ENCODE results near the gene EMC9.

The EMC9 gene

DNA sequence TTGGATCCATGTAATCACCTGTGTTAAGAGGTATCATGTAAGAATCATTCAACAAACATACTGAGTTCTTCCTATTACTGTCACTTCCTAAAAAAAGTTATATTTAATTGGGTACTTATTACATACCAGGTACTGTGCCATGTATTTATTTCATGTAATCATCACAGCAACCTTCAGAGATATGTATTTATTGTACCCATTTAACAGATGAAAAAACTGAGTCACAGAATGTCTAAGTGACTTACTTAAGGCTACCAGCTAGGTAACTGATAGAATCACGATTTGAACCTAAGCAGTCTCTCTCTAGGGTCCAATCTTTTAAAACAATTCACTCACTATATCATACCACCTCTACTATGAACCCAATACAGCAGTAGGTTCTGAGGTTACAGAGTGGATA, 3.1 kb upstream of the EMC9 start:
- H3K4me3 ChIP-seq (ENCODE audit: low read depth, low read length): no peak overlapping the region
- no peak for DNase-seq (ENCODE audit: low read depth)

GRCh38 chr14:24143511-24143910, 2.1 kb upstream of the EMC9 start:
- TF ChIP-seq, protein P1, sequence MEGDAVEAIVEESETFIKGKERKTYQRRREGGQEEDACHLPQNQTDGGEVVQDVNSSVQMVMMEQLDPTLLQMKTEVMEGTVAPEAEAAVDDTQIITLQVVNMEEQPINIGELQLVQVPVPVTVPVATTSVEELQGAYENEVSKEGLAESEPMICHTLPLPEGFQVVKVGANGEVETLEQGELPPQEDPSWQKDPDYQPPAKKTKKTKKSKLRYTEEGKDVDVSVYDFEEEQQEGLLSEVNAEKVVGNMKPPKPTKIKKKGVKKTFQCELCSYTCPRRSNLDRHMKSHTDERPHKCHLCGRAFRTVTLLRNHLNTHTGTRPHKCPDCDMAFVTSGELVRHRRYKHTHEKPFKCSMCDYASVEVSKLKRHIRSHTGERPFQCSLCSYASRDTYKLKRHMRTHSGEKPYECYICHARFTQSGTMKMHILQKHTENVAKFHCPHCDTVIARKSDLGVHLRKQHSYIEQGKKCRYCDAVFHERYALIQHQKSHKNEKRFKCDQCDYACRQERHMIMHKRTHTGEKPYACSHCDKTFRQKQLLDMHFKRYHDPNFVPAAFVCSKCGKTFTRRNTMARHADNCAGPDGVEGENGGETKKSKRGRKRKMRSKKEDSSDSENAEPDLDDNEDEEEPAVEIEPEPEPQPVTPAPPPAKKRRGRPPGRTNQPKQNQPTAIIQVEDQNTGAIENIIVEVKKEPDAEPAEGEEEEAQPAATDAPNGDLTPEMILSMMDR (IDR thresholded peaks at IDR 0.05; ENCODE audit: low read depth, low read length): no peak
- no peak for TF ChIP-seq MYC (IDR thresholded peaks at IDR 0.05; ENCODE audit: low read depth, low read length)
- peak; percentile 83 for DNase-seq (ENCODE audit: low read depth)
- H3K4me3 ChIP-seq (ENCODE audit: low read depth, low read length): no peak overlapping the region

More for the DNA sequence above, 3.1 kb upstream of the EMC9 start:
- TF ChIP-seq POLR2A (IDR thresholded peaks at IDR 0.05; ENCODE audit: extremely low read depth, insufficient read length) (no peak), MYC (IDR thresholded peaks at IDR 0.05; ENCODE audit: low read depth, low read length) (no peak), MAX (IDR thresholded peaks at IDR 0.05; ENCODE audit: low read depth, low read length) (no peak)
- TF ChIP-seq, protein P1 (IDR thresholded peaks at IDR 0.05; ENCODE audit: low read depth, low read length): no peak

GRCh38 chr14:24139272-24139934, 2.0 kb downstream of the EMC9 start:
- H3K4me3 ChIP-seq (ENCODE audit: low read depth, low read length): peak overlapping the region; percentile 86
- TF ChIP-seq POLR2A (IDR thresholded peaks at IDR 0.05; ENCODE audit: extremely low read depth, insufficient read length) (no peak), MYC (IDR thresholded peaks at IDR 0.05; ENCODE audit: low read depth, low read length) (no peak), MAX (IDR thresholded peaks at IDR 0.05; ENCODE audit: low read depth, low read length) (no peak)
- TF ChIP-seq, protein P1 (IDR thresholded peaks at IDR 0.05; ENCODE audit: low read depth, low read length): no peak
- no peak for DNase-seq (ENCODE audit: low read depth)

- no peak for DNase-seq (ENCODE audit: low read depth)
- TF ChIP-seq MAX (IDR thresholded peaks at IDR 0.05; ENCODE audit: low read depth, low read length) (no peak), MYC (IDR thresholded peaks at IDR 0.05; ENCODE audit: low read depth, low read length) (no peak), POLR2A (IDR thresholded peaks at IDR 0.05; ENCODE audit: extremely low read depth, insufficient read length) (no peak)
- TF ChIP-seq, protein P1 (IDR thresholded peaks at IDR 0.05; ENCODE audit: low read depth, low read length): no peak
- H3K4me3 ChIP-seq (ENCODE audit: low read depth, low read length): no peak overlapping the region
Observed at GRCh38 chr14:24138396-24139271, 2.8 kb downstream of the EMC9 start.

- DNase-seq (ENCODE audit: low read depth): no peak
- TF ChIP-seq MYC (IDR thresholded peaks at IDR 0.05; ENCODE audit: low read depth, low read length) (no peak), MAX (IDR thresholded peaks at IDR 0.05; ENCODE audit: low read depth, low read length) (no peak), POLR2A (IDR thresholded peaks at IDR 0.05; ENCODE audit: extremely low read depth, insufficient read length) (no peak)
- TF ChIP-seq, protein P1 (IDR thresholded peaks at IDR 0.05; ENCODE audit: low read depth, low read length): no peak
- peak overlapping the region; percentile 16 for H3K4me3 ChIP-seq (ENCODE audit: low read depth, low read length)
Observed at GRCh38 chr14:24137529-24138395, 3.6 kb downstream of the EMC9 start.

All from NB4 (cell line).